Gastroesophageal sphincter (tissue), 4 donors: ENCODE results near the gene DCUN1D1. TPM values are rescaled to one million over a fixed set of nuclear protein-coding genes. Genes with fewer than 3 reads are reported as not detected.

Experiments used
- ATAC-seq: fragments of 150-250 bp; one replicate; pipeline ENCODE4 v1.9.1; 2016; ENCODE audit warnings: mild to moderate bottlenecking, moderate library complexity
- H3K27ac ChIP-seq, 4 donors: fragments of 200-600 bp; sonication (generic) in 3 of 4; 1 replicate in 3 of 4; 2 replicates in 1 of 4; pipeline ENCODE4 v1.5.1; 2016 to 2019
- H3K27me3 ChIP-seq: fragments of 200-600 bp; sonication (generic); one replicate; pipeline ENCODE4 v1.5.1; 2019
- H3K36me3 ChIP-seq, 2 donors: fragments of 200-600 bp; sonication (generic); one replicate each; pipeline ENCODE4 v1.5.1; 2019; ENCODE audit warnings: control low read depth in 1 of 2
- H3K4me1 ChIP-seq, 3 donors: fragments of 200-600 bp; sonication (generic); 1 replicate in 2 of 3; 2 replicates in 1 of 3; pipeline ENCODE4 v1.5.1; 2016 to 2019; ENCODE audit warnings: control low read depth in 2 of 3
- H3K4me3 ChIP-seq, 2 donors: fragments of 200-600 bp; sonication (generic); one replicate each; pipeline ENCODE4 v1.5.1; 2019; ENCODE audit warnings: mild to moderate bottlenecking in 1 of 2, moderate library complexity in 1 of 2
- H3K9me3 ChIP-seq, 3 donors: fragments of 200-600 bp; sonication (generic); one replicate each; pipeline ENCODE4 v1.5.1; 2017 to 2019; ENCODE audit warnings: control low read depth in 2 of 3
- EP300 ChIP-seq: sonication (generic); formaldehyde crosslinking; IDR thresholded peaks from one replicate; pipeline ENCODE4 v1.6.1; 2017; ENCODE audit warnings: antibody characterized with exemption, mild to moderate bottlenecking
- POLR2A ChIP-seq, 2 donors: fragments of 450-650 bp; IDR thresholded peaks; one replicate each; pipeline ENCODE4 v1.6.1; 2017; ENCODE audit warnings: antibody characterized with exemption in 2 of 2, mild to moderate bottlenecking in 2 of 2, moderate library complexity in 1 of 2
- POLR2AphosphoS5 ChIP-seq: sonication (generic); formaldehyde crosslinking; IDR thresholded peaks from one replicate; pipeline ENCODE4 v1.6.1; 2017; ENCODE audit warnings: antibody characterized with exemption
- WGBS, 2 donors: methylation state at CpG; one replicate each; pipeline ENCODE4 v1.1.5; 2018; ENCODE audit warnings: low coverage in 1 of 2; 5-methylcytosine and 5-hydroxymethylcytosine counted together
- total RNA-seq, 4 donors: library from RNA; depleted of rRNA; stranded (reverse); fragments of >200 nt; gene quantifications; one replicate each; pipeline ENCODE4 v1.1.0, GENCODE V29; 2016
- TF ChIP-seq, protein P1 (sequence below), 4 experiments: fragments of 200-600 bp in 2 of 4; fragments of 450-650 bp in 2 of 4; sonication (generic) in 1 of 4; IDR thresholded peaks; one replicate each; pipeline ENCODE4 v1.5.1; 2017 to 2019; ENCODE audit warnings: antibody characterized with exemption in 4 of 4, mild to moderate bottlenecking in 2 of 4, moderate library complexity in 2 of 4

DCUN1D1 gene
- total RNA-seq, 4 donors from 2014 or later = 35.6 to 48.3 (median 42.8) TPM

DNA sequence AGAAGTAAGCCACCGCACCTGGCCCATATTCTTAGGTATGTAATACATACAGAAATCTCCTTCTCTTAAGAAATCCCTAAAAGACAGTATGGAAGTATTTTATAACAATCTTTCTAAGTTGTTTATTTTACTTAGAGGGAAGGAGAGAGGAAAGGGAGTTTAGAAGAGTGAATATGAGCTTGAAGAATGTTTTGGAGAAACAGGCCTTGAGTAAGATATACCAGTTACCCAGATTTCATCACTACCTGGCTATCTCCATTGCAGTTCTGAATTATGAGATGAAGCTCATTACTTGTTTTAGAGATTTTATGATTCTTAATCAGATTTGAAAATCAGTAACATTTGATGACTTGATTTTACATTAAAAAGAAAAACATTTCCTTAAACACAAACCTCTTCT, 71.9 kb downstream of the DCUN1D1 start:
- no peak for ATAC-seq
- no peaks in the 10 kb centered on the region for H3K27me3 ChIP-seq
- 57 to 63% methylated on average over 1 of the region's 1 CpG for WGBS, 2 donors
- H3K4me1 ChIP-seq = no peaks in the 10 kb centered on the region
- no peak overlapping the region for H3K4me3 ChIP-seq
- no peak overlapping the region for H3K27ac ChIP-seq
- no peak for TF ChIP-seq POLR2AphosphoS5
- no peak for TF ChIP-seq EP300
- TF ChIP-seq, protein P1, sequence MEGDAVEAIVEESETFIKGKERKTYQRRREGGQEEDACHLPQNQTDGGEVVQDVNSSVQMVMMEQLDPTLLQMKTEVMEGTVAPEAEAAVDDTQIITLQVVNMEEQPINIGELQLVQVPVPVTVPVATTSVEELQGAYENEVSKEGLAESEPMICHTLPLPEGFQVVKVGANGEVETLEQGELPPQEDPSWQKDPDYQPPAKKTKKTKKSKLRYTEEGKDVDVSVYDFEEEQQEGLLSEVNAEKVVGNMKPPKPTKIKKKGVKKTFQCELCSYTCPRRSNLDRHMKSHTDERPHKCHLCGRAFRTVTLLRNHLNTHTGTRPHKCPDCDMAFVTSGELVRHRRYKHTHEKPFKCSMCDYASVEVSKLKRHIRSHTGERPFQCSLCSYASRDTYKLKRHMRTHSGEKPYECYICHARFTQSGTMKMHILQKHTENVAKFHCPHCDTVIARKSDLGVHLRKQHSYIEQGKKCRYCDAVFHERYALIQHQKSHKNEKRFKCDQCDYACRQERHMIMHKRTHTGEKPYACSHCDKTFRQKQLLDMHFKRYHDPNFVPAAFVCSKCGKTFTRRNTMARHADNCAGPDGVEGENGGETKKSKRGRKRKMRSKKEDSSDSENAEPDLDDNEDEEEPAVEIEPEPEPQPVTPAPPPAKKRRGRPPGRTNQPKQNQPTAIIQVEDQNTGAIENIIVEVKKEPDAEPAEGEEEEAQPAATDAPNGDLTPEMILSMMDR (IDR thresholded peaks at IDR 0.05) = no peak
- no peak for TF ChIP-seq POLR2A (IDR thresholded peaks at IDR 0.05)
- H3K36me3 ChIP-seq = peaks cover 0 to 54% of the 10 kb centered on the region in 2 donors
- H3K9me3 ChIP-seq = no peaks in the 10 kb centered on the region

DNA sequence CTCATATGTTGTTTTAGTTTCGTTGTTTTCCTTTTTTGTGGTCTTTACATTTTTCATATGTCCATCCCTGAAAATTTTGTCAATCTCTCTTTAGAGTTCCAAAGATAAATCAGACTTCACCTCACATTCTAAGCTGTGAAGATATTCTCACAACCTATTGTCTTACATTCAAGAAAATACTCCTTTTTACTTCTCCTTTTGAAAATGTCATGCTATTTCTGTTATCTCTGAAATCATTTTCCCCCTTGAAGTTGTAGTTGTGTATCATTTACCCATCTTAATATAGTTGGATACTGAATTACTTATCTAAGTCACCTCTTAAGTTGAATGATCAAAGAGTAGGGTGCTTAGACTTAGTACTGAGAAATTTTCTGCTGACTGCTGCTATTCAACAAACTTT, 74.3 kb downstream of the DCUN1D1 start:
- no peaks in the 10 kb centered on the region for H3K4me1 ChIP-seq
- H3K27me3 ChIP-seq = no peaks in the 10 kb centered on the region
- TF ChIP-seq POLR2A (IDR thresholded peaks at IDR 0.05) (no peak), EP300 (no peak), POLR2AphosphoS5 (no peak)
- TF ChIP-seq, protein P1 (IDR thresholded peaks at IDR 0.05) = no peak
- peaks cover 0 to 60% of the 10 kb centered on the region in 2 donors for H3K36me3 ChIP-seq
- WGBS, 2 donors = 100% methylated on average over 1 of the region's 1 CpG
- H3K27ac ChIP-seq = no peak overlapping the region
- no peaks in the 10 kb centered on the region for H3K9me3 ChIP-seq
- no peak overlapping the region for H3K4me3 ChIP-seq
- no peak for ATAC-seq

DNA sequence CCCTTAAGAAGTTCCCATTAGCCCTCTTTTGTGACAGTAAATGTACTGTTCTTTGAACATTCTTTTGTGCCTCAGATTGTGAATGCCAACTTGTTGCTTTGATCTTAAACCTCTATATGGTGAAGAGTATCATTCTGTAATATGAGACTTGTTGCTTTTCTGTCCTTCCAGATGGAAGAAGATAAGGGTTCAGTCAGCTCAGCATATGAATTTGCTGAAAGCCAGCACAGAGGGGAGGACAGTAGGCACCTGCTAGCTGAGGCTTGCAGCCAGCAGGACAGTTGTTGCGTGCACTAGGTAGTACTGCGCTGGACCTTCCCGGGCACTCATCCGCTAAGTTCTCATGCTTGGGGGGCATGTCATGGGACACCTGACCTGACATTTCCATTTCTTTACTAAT, 74.7 kb downstream of the DCUN1D1 start:
- no peaks in the 10 kb centered on the region for H3K4me1 ChIP-seq
- 100% methylated on average over 4 of the region's 4 CpGs; no CpG with 5 or more reads in 1 of the 2 donors for WGBS, 2 donors
- ATAC-seq = no peak

DNA sequence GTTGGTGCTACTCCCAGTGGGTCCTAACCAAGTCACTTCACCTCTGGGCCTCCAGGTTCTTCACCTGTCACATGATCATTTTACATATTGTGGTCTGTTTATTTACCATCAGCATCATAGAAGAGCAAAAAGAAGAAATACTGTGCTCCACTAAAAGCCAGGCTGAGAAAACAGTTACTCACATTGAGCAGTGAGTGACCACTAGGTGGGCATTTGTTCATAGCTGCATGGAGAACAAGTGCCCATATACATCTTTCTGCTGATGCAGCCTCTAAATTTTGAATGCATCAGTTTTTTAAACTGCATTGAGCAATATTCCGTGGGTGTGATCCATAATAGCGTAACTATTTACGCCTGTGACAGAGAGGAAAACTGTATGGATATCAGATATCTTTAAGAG, 76.2 kb downstream of the DCUN1D1 start:
- WGBS, 2 donors = 88 to 92% methylated on average over 3 of the region's 3 CpGs
- TF ChIP-seq POLR2A (IDR thresholded peaks at IDR 0.05) (no peak), EP300 (no peak), POLR2AphosphoS5 (no peak)
- TF ChIP-seq, protein P1 (IDR thresholded peaks at IDR 0.05) = no peak
- H3K36me3 ChIP-seq = peaks cover 0 to 72% of the 10 kb centered on the region in 2 donors

More for the DNA sequence above, 74.7 kb downstream of the DCUN1D1 start:
- Histone ChIP-seq H3K9me3 (no peaks in the 10 kb centered on the region), H3K27ac (no peak overlapping the region), H3K36me3 (peaks cover 0 to 61% of the 10 kb centered on the region in 2 donors), H3K27me3 (no peaks in the 10 kb centered on the region), H3K4me3 (no peak overlapping the region)
- TF ChIP-seq EP300 (no peak), POLR2AphosphoS5 (no peak), POLR2A (IDR thresholded peaks at IDR 0.05) (no peak)
- TF ChIP-seq, protein P1 (IDR thresholded peaks at IDR 0.05) = no peak

DNA sequence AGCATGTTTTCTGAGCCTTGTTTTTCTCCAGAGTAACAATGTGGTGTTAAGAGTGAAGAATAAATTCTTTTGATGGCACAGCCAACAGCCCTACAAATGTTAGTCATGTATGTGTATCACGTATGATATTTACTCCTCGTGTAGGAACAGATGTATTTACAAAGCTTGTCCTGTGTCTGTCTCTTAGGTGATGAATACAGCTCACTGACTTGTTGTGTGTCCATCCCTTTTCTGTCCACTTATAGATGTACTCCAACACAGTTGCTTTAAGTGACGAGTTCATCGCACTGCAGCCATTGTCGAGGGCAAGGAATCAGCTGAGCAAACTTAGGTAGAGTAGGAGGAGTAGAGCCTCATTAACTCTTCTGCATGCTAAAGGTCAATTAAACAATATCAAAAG, 78.1 kb downstream of the DCUN1D1 start:
- no peaks in the 10 kb centered on the region for H3K4me1 ChIP-seq
- no peak for ATAC-seq
- no peaks in the 10 kb centered on the region for H3K9me3 ChIP-seq
- WGBS, 2 donors = 89 to 95% methylated on average over 5 of the region's 5 CpGs
- no peak overlapping the region for H3K4me3 ChIP-seq
- peaks cover 0 to 85% of the 10 kb centered on the region in 2 donors for H3K36me3 ChIP-seq
- no peaks in the 10 kb centered on the region for H3K27me3 ChIP-seq
- H3K27ac ChIP-seq = no peak overlapping the region
- no peak for TF ChIP-seq POLR2AphosphoS5
- TF ChIP-seq, protein P1 (IDR thresholded peaks at IDR 0.05) = no peak
- TF ChIP-seq EP300 = no peak
- no peak for TF ChIP-seq POLR2A (IDR thresholded peaks at IDR 0.05)

More for the DNA sequence above, 76.2 kb downstream of the DCUN1D1 start:
- Histone ChIP-seq H3K9me3 (no peaks in the 10 kb centered on the region), H3K27me3 (no peaks in the 10 kb centered on the region), H3K27ac (no peak overlapping the region), H3K4me1 (no peaks in the 10 kb centered on the region), H3K4me3 (no peak overlapping the region)
- ATAC-seq = no peak
